ENCODE measurements around the gene FANCG.

FANCG gene

DNA sequence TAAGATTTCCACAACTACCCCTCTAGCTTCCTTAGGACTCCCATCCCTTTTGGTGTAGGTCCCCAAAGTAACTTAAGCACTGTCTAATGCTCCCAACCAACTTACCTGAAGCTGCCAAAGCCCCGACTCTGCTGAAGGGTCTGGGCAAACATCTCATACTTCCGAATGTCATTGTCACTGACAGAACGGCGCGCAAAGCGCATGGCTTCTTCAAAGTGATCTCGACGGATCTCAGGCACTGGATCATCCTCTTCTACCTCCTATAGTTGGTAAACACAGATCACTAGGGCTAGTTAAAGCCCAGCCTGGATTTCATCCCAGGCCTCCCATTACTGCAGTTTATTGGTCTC, 22.5 kb downstream of the FANCG start:
- no peak for DNase-seq

DNA sequence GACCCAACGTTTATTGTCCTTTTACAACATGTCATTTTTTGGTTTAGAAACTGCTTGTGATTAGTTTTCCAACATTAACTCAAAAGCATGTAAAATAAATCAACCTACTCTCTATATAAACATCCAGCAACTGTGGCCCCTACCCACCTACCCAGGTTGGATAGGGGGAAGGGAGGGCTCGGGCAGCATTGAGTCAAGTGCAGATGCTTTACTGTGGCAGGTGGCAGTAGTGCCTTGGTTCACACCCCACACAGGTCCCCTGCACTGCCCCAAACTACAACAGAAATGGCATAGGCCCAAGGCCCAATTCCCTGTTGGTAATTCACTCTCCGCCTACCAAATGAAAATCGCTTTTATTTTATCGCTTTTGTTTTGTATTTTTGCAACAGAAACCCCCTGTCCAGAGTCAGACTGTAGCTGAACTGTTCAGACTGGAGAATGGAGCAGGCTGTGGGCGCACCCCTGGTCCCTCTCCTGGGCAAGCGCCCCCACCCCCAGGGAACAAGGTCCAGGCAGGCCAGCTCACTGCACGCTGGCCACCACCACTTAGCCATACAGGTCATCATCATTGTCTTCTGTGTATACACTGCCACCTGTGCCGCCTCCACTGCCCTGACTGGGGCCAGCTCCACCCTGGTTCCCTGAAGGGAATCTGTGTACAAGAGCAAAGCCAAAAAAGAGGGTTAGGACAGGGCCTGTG, 23.0 kb downstream of the FANCG start:
- DNase-seq, result no peak

DNA sequence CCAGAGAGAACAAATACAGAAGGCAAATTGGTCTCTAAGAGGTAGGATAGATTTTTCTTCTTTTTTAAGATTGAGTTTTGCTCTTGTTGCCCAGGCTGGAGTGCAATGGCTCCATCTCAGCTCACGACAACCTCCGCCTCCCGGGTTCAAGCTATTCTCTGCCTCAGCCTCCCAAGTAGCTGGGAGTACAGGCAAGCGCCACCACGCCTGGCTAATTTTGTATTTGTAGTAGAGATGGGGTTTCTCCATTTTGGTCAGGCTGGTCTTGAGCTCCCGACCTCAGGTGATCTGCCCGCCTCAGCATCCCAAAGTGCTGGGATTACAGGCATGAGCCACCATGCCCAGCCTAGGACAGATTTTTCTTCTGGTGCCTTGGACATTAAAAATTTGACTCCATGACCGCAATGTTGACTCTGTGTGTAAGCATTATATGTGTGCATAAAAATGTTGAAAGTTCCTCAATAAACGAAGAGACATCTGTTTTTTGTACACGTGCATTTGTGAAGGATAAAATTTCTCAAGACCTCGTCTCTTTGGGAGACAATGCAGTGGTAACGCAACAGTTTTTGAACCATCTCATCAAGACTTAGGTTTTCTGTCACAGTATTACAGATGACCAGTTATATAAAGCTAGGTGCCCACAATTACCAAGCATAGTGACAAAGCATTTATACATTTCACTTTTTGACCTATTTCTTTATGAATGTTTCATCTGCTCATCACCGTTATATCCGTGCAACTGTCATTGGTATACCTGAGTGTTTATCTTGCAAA, 24.7 kb downstream of the FANCG start:
- DNase-seq, result no peak

DNA sequence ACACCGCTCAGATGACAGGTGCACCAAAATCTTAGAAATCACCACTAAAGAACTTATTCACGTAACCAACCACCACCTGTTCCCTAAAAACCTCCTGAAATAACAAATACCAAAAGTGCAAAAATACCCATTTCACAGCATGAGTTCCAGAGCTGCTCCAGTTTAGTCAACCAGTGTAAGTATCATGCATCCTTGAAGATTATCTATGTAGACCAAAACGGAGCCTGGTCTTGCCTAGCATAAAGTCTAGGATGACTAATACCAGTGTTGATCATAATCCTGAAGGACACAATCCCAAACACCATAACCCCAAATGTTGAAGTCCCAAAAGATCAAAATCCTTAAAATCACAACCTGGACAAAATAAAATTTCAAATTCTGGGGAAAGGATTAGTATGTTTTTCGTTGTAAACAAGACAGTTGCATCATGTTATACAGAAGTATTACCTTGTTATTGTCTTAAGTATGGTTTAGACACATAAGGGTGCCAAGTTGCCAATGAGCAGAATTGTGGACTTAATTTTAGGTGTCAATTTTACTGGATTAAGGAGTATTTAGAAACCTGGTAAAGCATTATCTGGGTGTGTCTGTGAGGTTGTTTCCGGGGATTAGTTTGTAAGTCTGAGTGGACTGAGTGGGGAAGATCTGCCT, 25.4 kb downstream of the FANCG start:
- DNase-seq, result no peak

DNA sequence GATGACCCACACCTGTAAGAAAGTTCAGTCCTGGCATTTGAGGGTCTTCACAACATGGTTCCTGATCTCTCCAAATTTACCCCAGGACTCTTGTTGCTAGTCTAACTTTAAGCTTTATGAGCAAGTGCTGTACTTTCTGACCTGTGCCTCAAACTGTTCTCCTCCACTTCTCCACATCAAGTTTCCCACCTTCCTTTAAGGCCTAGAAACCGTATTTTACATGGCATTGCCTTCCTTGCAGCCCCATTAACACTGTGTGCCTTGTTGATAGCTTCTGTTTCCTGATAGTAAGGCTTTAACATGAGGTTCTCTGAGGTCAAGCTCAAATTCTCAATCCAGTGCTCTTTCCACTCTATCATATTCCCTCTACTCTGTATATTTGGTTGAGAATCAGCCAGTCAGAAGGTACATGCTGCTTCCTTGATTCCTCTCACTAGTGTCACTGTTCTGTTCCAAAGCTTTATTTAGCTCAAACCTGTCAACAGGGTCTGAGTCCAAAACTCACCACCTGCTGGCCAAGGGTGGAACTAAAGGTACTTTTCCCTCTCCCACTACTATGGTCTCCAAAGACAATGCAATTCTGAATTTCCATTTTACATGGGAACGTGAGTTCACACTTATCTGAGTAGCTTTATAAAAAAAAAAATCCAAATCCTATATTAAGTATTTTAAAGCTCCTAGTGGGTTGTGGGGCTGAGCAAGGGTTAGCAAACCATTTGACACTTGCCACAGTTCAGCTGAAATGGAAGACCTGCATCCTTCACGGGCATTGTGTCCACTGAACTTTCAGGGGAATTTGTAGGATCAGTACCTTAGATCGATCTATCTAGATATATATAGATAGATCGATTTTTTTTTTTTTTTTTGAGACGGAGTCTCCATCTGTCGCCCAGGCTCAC, 28.4 kb downstream of the FANCG start:
- DNase-seq, result peak; percentile 51 to 66

DNA sequence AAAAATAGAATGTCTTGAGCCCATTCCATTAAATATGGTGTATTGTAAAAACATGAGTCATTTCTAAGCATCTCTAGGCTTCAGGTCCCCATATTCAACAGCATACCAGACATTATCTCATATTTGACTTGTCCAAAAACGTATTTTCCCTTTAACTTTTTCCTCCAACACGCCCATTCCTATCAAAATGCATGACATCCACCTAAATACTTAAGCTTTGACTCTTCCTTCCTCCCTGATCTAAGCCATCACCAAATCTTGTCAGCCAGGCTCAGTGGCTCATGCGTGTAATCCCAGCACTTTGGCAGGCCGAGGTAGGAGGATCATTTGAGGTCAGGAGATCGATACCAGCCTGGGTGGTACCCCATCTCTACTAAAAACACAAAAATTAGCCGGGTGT, 31.2 kb downstream of the FANCG start:
- DNase-seq, result no peak

DNA sequence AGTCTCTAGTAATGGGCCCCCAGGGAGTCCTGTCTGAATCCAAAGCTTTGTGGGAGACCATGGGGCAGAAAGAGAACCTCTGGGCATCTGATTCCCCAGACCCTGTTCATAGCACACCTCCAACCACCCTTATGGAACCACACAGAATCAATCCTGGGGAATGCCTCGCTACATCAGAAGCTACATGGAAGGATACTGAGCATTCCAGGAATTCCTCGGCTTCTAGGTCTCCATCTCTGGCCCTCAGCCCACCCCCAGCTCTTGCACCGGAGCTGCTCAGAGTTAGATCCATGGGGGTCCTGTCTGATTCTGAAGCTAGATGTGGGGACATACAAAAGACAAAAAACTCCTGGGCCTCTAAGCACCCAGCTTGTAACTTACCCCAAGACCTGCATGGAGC, 35.7 kb downstream of the FANCG start:
- DNase-seq, result no peak

DNA sequence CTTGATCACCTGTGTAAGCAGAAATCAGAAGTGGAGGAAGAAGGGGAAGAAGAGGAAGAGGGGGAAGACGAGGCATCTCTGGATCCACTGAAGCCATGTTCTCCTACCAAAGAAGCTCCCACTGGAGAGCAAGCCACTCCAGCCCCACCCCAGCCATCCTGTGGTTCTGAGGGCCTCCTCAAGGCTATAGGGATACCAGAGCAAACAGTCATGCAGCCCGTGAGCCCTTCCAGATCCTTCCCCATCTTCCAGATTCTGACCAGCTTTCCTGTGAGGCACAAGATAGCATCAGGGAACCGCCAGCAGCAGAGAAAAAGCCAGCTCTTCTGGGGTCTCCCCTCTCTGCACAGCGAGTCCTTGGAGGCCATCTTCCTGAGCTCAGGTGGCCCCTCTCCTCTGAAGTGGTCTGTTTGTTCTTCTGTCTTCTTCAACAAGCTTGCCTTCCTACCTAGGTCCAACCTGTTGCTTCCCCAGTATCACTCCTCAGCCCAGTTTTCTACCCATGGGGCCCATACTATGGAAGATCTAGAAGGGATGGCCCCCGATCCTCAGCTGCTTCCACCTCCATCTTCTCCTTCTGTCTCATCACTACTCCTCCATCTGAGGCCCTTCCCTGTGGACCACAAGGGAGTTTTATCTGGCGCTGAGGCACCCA, 36.7 kb downstream of the FANCG start:
- DNase-seq, result no peak

DNA sequence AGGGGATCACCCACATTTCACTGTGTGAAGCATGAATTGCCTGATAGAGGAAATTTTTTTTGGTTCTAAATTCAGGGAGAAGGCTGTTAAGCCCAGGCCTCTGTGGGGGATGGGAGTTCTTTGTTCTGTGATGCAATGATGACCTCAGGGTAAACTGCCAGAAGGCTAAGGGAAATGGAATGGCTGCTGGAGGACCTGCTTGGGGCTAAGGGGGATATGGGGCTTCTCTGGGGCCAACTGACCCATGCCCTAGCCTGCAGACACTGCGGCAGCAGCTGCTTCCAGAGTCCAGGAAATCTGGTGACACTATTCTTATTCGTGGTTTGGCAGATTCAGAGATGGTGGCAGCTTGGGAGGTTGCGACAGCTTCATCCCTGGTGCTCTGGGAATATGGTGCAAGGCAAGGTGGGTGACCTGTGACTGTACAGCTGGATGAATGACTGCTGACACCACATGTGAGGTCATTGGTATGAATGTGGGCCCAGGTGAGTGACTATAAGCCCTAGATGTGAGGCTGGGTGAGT, 37.6 kb downstream of the FANCG start:
- no peak for DNase-seq

DNA sequence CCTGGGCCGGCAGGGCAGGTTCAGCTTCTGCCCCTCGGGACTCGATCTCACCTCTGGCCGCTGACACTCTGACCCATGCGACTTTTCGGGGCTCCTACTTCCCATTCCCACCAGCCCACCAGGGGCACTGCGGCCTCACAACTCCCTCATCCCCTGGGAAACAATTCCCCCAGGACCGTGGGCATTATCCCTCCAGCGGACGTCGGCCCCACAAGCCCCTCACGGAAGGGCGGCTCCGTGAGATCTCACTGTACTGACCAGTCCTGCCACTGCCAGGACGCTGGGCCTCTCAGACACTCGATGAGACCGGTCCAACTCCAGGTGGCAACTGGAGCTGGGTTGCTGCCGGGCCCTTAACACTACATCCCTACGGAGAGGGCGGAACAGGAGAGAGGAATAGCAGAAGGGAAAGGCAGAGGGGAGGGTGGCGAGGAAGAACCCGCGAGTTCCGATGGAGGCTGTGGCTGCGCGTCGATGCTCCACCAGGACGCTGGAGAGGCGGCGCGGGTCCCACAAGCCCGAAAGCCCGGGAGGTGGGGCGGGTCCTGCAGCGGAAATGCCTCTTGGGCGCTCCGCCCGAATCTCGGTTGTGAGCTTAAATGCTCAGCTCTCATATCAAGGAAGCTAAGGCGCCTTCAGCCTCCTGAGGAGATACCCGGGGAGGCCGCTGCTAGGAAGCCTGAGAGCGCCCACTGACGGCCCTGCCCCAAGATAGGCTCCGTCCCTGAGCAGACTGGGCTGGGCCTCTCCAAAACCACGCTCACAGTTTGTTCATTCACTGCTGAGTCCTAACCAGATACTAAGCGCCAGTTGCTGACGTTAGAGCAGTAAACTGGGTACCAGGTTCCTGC, 43.7 kb downstream of the FANCG start:
- peak; percentile 52 to 62 for DNase-seq

DNA sequence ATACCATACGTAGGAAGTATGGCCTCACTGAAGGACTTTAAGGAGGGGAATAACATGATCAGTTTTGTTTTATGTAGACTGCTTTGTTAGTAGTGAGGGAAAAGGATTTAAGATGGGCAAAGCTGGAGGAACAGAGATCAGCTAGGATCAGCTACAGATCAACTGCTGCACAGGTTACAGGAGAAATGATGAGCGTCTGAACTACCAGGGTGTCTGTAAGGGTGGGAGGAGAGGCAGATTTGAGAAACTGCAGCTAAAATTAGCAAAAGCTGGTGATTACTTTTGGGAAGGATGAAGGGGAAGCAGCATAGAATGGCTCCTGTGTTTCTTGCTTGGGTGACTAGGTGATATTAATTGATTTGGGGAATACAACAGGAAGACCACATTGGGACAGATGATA, 46.6 kb downstream of the FANCG start:
- no peak for DNase-seq

DNA sequence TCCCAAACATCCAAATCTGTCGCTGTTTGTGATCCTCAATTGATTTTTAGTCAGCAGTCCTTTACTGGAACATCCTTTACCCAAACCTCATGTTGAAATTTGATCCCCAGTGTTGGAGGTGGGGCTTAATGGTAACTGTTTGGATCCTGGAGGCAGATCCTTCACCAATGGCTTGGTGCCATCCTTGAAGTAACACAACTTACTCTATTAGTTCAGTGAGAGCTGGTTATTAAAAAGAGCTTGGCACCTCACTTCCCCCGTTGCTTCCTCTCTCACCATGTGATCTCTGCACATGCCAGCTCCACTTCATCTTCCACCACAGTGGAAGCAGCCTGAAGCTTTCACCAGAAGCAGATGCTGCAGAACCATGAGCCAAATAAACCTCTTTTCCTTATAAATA, 49.9 kb downstream of the FANCG start:
- DNase-seq, result no peak

DNA sequence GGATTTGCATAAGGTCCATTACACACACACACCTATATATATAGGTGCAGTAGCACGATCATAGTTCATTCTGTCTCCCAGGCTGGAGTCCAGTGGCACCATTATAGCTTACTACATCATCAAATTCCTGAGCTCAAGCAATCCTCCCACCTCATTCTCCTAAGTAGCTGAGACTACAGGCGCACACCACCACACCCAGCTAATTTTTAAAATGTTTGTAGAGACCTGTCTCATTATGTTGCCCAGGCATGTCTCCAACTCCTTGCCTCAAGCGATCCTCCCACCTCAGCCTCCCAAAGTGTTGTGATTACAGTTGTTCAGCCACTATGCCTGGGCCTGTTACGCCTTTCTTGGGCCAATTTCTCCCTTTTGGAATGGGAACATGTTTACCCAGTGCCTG, 50.5 kb downstream of the FANCG start:
- DNase-seq, result no peak

DNA sequence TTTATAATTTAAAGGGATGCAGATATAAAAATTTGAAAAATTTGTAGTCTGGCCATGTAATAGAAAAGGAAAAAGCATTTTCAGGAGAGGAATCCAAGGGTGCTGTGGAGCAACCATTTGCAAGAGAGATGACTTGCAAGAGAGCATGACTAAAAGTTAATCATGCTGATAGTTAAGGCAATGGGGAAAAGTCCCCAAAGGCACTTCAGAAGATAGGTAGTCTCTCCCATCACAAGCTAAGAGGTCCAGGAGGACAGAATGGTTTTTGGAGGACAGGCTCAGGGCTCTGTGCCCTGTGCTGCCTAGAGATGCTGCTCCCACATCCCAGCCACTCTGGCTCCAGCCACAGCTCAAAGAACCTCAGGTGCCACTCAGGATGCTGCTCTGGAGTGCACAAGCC, 51.4 kb downstream of the FANCG start:
- no peak for DNase-seq

DNA sequence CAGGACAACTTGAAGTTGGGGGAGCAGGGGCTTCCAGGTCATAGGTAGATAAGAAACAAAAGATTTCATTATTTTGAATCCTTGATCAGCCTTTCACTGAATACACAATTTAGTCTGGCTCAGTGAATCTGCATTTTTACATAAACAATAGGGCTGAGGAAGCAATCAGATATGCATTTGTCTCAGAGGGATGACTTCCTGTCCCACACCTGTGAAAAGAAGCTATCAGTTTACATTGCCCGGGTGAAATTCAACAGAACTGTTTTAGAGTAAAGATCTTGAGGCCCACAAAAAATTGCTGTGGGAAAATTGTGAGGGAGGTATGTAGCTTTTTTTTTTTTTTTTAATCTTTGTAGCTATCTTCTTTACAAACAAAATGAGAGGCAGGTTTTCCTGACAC, 51.9 kb downstream of the FANCG start:
- DNase-seq, result no peak

DNA sequence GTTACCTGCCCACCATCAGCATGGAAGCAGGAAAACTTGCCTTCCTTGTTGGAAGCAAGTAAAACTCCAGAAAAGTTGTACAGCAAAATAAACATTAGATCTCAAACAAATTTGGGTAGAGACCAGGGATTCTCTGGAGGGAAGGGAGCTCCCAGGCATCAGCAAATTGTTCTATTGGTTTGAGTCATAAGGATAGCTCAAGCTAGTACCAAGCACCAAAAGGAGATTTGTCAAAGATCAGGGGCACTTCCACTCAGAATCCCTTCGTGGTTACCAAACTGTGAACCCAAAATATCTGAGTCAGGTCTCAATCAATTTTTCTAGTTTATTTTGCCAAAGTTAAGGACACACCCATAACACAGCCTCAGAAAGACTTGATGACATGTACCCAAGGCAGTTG, 52.4 kb downstream of the FANCG start:
- DNase-seq, result no peak

DNA sequence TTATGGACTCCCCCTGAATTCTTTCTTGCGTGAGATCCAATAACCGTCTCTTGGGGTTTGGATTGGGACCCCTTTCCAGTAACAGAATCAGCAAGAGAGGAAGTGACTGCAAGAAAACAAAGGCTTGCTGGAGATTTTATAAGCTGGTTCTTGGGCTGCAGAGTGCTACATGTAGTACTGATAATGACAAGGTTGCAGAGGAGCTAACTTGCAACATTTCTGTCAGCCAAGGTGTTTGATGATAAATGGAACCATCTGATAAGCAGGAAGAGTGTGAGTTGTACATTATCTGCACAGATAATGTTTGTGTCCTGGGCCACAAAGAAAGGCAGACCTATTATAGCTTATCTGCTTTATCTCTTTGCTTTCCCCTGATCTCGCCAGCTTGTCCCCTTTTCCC, 53.1 kb downstream of the FANCG start:
- no peak for DNase-seq
